Muscle layer of duodenum (tissue), 2 donors: Measurements from ENCODE around the gene CPNE4.

Experiments
- H3K27ac ChIP-seq: one replicate; pipeline ENCODE4 v1.7.0; 2013; ENCODE audit warnings: mild to moderate bottlenecking, low read length
- H3K27me3 ChIP-seq: one replicate; pipeline ENCODE4 v1.7.0; 2013; ENCODE audit warnings: low read depth, mild to moderate bottlenecking, control low read depth, low read length
- H3K36me3 ChIP-seq, 2 donors: one replicate each; pipeline ENCODE4 v1.7.0; 2013; ENCODE audit warnings: low read length in 2 of 2, control low read depth in 1 of 2, mild to moderate bottlenecking in 1 of 2; ENCODE audit not compliant: insufficient read depth in 2 of 2, control insufficient read depth in 1 of 2
- H3K4me1 ChIP-seq, 2 donors: one replicate each; pipeline ENCODE4 v1.7.0; 2013; ENCODE audit warnings: low read length in 2 of 2, mild to moderate bottlenecking in 2 of 2, control low read depth in 1 of 2, moderate library complexity in 1 of 2; ENCODE audit not compliant: insufficient read depth in 2 of 2, control insufficient read depth in 1 of 2
- H3K4me3 ChIP-seq, 2 donors: one replicate each; pipeline ENCODE4 v1.7.0; 2013; ENCODE audit warnings: low read length in 2 of 2, low read depth in 1 of 2, mild to moderate bottlenecking in 1 of 2
- H3K9me3 ChIP-seq, 2 donors: one replicate each; pipeline ENCODE4 v1.7.0; 2013; ENCODE audit warnings: low read length in 2 of 2, control low read depth in 1 of 2, mild to moderate bottlenecking in 1 of 2; ENCODE audit not compliant: control insufficient read depth in 1 of 2
- donor health status: healthy.

CPNE4 gene

DNA sequence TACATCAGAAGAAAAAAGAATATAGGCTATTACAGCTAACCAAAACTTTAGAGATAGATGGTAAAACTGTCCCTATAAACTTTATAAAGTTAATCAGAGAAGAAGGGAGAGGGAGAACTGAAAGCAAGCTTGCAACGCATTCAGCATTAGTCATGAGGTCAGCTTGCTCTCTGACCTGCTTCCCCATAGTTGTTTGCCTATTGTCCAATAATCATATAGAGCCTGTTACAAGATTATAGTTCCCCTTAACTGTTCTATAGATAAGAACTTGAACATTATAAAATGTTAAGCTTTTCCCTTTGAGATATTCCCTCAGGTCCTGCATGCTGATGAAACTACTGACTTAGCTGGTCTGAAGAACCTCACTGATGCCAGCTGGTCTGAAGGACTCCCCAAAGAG lies 74.5 kb downstream of the CPNE4 start:
- Histone ChIP-seq H3K4me1 (no peaks in the 10 kb centered on the region), H3K9me3 (no peaks in the 10 kb centered on the region), H3K27ac (no peak overlapping the region), H3K36me3 (no peaks in the 10 kb centered on the region), H3K4me3 (no peak overlapping the region), H3K27me3 (no peaks in the 10 kb centered on the region)

GRCh38 chr3:131957980-131958379 lies 76.8 kb downstream of the CPNE4 start:
- H3K36me3 ChIP-seq = no peaks in the 10 kb centered on the region
- no peak overlapping the region for H3K27ac ChIP-seq
- no peaks in the 10 kb centered on the region for H3K9me3 ChIP-seq
- no peak overlapping the region for H3K4me3 ChIP-seq
- H3K4me1 ChIP-seq = no peaks in the 10 kb centered on the region
- no peaks in the 10 kb centered on the region for H3K27me3 ChIP-seq

- H3K4me3 ChIP-seq = no peak overlapping the region
- no peaks in the 10 kb centered on the region for H3K27me3 ChIP-seq
- H3K36me3 ChIP-seq = no peaks in the 10 kb centered on the region
- H3K4me1 ChIP-seq = no peaks in the 10 kb centered on the region
- no peak overlapping the region for H3K27ac ChIP-seq
- no peaks in the 10 kb centered on the region for H3K9me3 ChIP-seq
Observed at GRCh38 chr3:131957511-131957910, 77.3 kb downstream of the CPNE4 start.

DNA sequence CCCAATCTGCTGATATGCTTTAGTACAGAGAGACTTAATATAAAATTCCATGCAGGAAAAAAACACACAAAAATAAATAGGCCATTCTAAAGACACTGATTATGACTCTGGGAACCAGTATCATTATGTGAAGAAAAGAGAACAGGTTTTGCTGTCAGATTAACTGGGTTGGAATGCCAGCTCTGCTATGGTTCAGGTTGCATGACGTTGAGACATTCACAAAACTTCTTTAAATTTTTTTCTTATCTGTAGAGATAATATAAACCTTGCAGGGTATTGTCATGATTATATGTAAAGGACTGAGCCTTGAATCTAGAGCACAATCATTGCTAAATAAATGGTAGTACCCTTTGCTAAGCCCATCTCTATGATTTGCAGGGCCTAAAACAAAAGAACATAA lies 86.0 kb downstream of the CPNE4 start:
- Histone ChIP-seq H3K4me3 (no peak overlapping the region), H3K36me3 (no peaks in the 10 kb centered on the region), H3K27ac (no peak overlapping the region), H3K9me3 (no peaks in the 10 kb centered on the region), H3K4me1 (no peaks in the 10 kb centered on the region), H3K27me3 (no peaks in the 10 kb centered on the region)

DNA sequence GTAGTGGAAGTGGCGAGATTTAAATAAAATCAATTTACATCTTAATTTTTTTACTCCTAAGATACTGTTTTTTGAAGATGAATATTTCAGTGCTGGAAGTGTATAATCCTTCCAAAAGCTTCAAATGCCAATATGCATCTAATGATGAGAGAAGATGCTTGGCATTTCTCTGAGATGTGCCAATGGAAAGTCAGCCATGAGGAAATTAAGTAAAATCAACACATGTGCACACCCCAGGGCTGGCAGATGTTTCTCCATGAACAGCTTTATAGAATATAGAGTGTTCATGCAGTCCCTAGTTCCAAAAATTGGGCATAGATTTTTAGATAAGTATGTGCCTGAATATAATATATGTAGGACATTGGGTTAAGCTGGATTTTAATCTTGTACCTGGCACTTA lies 90.1 kb downstream of the CPNE4 start:
- Histone ChIP-seq H3K4me1 (no peaks in the 10 kb centered on the region), H3K9me3 (no peaks in the 10 kb centered on the region), H3K27ac (no peak overlapping the region), H3K27me3 (no peaks in the 10 kb centered on the region), H3K36me3 (no peaks in the 10 kb centered on the region), H3K4me3 (no peak overlapping the region)

DNA sequence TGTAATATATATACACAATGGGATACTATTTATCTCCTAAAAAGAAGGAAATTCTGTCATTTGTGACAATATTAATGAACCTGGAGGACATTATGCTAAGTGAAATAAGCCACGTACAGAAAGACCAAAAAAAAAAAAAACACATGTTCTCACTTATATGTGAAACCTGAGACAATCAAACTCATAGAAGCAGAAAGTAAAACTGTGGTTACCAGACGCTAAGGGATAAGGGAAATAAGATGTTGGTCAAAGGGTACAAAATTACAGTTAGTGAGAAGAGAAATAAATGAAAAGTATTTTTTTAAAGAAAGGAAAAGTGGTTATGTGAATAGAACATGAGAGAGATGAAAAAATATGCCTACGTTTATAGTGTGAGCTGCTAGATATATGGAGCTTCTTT lies 101.1 kb downstream of the CPNE4 start:
- no peak overlapping the region for H3K4me3 ChIP-seq
- no peak overlapping the region for H3K27ac ChIP-seq
- no peaks in the 10 kb centered on the region for H3K27me3 ChIP-seq
- no peaks in the 10 kb centered on the region for H3K4me1 ChIP-seq
- no peaks in the 10 kb centered on the region for H3K36me3 ChIP-seq
- no peaks in the 10 kb centered on the region for H3K9me3 ChIP-seq

DNA sequence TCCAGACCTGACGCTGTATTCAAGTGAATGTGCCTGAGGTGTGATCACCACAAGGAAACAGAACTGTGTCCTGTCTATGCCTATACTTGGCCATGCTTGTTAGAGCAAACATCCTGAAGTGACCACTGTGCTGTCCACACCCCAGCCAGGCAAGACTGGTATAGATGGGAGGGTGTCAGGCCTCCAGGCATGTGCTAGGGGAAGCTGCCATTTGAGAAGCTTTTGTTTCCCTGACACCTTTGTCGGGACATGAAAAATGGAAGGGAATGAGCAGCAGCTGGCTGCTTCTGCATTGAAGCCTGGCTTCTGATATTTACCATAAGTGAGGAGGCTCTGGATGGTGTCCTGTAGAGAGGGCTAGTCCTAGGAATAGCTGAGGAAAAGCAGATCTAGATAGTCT lies 106.2 kb downstream of the CPNE4 start:
- H3K27ac ChIP-seq = no peak overlapping the region
- H3K4me1 ChIP-seq = no peaks in the 10 kb centered on the region
- H3K36me3 ChIP-seq = no peaks in the 10 kb centered on the region

GRCh38 chr3:131925571-131925970 lies 109.2 kb downstream of the CPNE4 start:
- H3K27me3 ChIP-seq = no peaks in the 10 kb centered on the region
- no peaks in the 10 kb centered on the region for H3K36me3 ChIP-seq
- no peak overlapping the region for H3K4me3 ChIP-seq
- no peak overlapping the region for H3K27ac ChIP-seq
- no peaks in the 10 kb centered on the region for H3K9me3 ChIP-seq
- no peaks in the 10 kb centered on the region for H3K4me1 ChIP-seq

More for the DNA sequence above, 106.2 kb downstream of the CPNE4 start:
- no peaks in the 10 kb centered on the region for H3K27me3 ChIP-seq
- no peaks in the 10 kb centered on the region for H3K9me3 ChIP-seq
- H3K4me3 ChIP-seq = no peak overlapping the region

DNA sequence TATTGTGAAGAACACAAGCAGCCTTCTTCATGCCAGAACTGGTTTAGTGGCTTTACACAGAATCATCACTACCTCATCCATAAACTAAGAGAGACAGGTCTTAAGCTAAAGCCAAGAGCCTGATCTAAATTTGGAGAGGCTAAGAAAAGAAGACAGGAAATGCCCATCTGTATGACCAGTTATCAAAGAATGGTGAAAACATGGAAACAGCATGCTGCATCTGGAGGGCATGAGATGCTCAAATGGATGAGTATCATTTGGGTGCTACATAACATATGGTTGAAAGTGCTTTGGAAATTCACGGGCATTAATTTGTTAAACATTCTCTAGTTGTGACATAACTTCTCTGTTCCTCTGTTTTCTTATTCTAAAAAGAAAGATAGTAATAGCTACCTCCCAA lies 112.5 kb downstream of the CPNE4 start:
- Histone ChIP-seq H3K36me3 (no peaks in the 10 kb centered on the region), H3K27me3 (no peaks in the 10 kb centered on the region), H3K4me3 (no peak overlapping the region), H3K9me3 (no peaks in the 10 kb centered on the region), H3K4me1 (no peaks in the 10 kb centered on the region), H3K27ac (no peak overlapping the region)

GRCh38 chr3:131917006-131917405 lies 117.8 kb downstream of the CPNE4 start:
- H3K27ac ChIP-seq = no peak overlapping the region
- no peaks in the 10 kb centered on the region for H3K9me3 ChIP-seq
- no peak overlapping the region for H3K4me3 ChIP-seq
- no peaks in the 10 kb centered on the region for H3K36me3 ChIP-seq
- no peaks in the 10 kb centered on the region for H3K27me3 ChIP-seq
- H3K4me1 ChIP-seq = no peaks in the 10 kb centered on the region

DNA sequence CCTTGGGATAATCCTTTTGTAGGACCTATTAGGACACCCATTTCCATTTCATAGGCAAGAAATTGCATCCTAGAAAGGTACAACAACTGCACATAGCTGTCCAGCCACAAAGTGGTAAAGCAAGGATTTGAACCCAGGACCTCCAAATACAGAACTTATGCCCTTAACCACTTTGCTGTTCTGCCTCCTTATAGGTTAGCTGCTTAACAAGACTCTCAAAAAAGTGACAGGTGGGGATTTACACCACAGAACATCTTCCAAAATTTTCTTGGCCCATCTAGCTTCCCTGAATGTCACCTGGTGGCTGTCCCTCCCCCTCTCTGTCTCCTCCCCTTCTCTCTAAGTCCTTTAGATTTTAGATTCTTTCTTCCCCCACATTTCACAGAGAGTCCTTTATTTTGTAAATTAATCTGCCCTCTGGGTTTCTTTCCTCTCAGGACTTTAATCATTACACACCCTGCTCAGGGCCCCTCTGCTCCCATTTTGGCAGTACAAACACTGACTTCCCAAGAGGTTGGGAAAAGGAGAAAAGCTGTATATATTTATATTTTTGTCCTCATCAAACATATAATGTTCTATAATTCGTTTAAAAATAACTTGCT lies 120.6 kb downstream of the CPNE4 start:
- Histone ChIP-seq H3K4me3 (no peak overlapping the region), H3K9me3 (no peaks in the 10 kb centered on the region)

GRCh38 chr3:131912255-131912654 lies 122.6 kb downstream of the CPNE4 start:
- no peaks in the 10 kb centered on the region for H3K4me1 ChIP-seq
- no peaks in the 10 kb centered on the region for H3K9me3 ChIP-seq
- H3K27ac ChIP-seq = no peak overlapping the region
- H3K4me3 ChIP-seq = no peak overlapping the region
- H3K27me3 ChIP-seq = no peaks in the 10 kb centered on the region
- no peaks in the 10 kb centered on the region for H3K36me3 ChIP-seq

More for the DNA sequence above, 120.6 kb downstream of the CPNE4 start:
- Histone ChIP-seq H3K27ac (no peak overlapping the region), H3K36me3 (no peaks in the 10 kb centered on the region), H3K4me1 (no peaks in the 10 kb centered on the region), H3K27me3 (no peaks in the 10 kb centered on the region)
